ENCODE measurements around the gene MCRIP2. TPM values are rescaled to one million over a fixed set of nuclear protein-coding genes. Genes with fewer than 3 reads are reported as not detected.

MCRIP2 gene
- total RNA-seq, 2 donors from 2014 or later = 12.2 to 42.2 TPM

DNA sequence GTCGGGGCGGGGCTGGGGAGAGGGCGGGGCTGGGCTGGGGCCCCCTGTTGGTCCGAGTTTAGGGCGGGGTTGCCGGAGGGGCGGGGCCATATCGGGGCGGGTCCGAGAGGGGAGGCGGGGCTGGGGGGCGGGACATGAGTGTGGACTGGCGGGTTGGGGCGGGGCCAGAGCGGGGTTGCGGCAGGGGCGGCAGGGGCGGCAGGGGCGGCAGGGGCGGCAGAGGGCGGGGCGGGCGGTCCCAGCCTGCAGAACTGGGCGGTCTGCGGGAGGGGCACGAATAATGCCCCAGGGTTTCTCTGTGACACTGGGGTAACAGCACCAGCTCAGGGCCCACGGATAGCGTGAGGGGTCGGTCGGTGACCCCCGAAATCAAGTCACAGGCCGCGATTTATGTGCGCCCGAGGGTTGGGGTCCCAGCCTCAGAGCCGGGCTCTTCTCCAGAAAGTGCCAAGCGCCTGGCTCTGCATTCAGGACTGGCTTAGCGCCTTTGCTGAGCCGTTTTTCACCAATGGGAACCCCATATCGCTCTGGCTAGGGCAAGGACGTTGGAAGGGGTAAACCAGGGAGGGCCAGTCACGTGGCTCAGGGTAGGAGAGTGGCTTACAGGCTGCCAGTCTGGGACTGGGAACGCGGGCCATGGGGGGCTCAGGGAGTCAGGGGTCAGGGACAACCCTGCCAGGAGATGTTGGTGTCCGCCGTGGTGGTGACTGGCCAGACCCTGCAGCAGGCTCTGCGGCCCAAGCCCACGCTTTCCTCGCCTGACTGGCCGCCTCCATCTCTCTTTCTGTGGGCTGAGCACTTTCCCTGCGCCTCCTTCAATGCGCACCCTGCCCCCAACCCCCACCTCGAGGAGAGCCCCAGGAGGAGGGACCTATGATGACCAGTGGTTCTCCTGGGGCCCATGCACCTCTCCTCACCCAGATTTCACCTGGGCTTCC, 4.3 kb upstream of the MCRIP2 start:
- Histone ChIP-seq H3K27ac (peak overlapping the region; percentile 49 to 93), H3K27me3 (replicated peaks; ENCODE audit: insufficient read depth) (no peaks in the 10 kb centered on the region), H3K4me3 (peak overlapping the region; percentile 84), H3K9me3 (no peaks in the 10 kb centered on the region), H3K36me3 (no peaks in the 10 kb centered on the region), H3K4me1 (ENCODE audit: control insufficient read depth in 1 of 2, low read depth in 2 of 2) (peaks cover 11 to 31% of the 10 kb centered on the region in 2 donors)
- DNase-seq (ENCODE audit: low spot score) (peak; percentile 60), ATAC-seq (ENCODE audit: insufficient number of reproducible peaks, low FRiP score, low read depth) (peak; percentile 74)
- TF ChIP-seq, protein P1, sequence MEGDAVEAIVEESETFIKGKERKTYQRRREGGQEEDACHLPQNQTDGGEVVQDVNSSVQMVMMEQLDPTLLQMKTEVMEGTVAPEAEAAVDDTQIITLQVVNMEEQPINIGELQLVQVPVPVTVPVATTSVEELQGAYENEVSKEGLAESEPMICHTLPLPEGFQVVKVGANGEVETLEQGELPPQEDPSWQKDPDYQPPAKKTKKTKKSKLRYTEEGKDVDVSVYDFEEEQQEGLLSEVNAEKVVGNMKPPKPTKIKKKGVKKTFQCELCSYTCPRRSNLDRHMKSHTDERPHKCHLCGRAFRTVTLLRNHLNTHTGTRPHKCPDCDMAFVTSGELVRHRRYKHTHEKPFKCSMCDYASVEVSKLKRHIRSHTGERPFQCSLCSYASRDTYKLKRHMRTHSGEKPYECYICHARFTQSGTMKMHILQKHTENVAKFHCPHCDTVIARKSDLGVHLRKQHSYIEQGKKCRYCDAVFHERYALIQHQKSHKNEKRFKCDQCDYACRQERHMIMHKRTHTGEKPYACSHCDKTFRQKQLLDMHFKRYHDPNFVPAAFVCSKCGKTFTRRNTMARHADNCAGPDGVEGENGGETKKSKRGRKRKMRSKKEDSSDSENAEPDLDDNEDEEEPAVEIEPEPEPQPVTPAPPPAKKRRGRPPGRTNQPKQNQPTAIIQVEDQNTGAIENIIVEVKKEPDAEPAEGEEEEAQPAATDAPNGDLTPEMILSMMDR (IDR thresholded peaks at IDR 0.05) = no peak

DNA sequence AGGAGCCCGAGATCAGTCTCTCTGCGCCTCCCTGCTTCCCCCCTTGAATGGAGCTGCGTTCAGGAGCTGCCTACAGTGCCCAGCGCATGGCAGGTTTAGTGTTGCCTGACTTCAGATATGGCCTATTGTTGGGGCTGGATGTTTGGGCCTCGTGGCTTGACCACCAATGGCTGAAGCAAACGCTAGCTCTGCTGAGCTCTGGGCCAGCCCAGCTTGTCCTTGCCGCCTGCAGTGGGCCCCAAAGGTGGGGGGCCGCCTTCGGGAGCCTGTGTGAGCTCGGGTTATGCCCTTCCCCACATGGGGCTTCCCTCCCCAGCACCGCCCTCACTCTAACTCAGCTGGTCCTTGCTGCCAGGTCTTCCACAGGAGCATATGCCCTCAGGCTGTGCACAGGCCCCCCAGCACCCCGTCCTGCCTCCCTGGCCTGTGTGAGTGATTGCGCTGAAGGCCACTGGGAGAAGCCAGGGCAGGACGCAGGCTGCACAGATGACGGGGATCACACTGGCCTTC, 3.5 kb upstream of the MCRIP2 start:
- no peak overlapping the region for H3K4me3 ChIP-seq
- ATAC-seq (ENCODE audit: insufficient number of reproducible peaks, low FRiP score, low read depth) = no peak
- H3K27ac ChIP-seq = peak overlapping the region in 1 of 2 donors; percentile 49
- H3K27me3 ChIP-seq (replicated peaks; ENCODE audit: insufficient read depth) = no peaks in the 10 kb centered on the region
- no peaks in the 10 kb centered on the region for H3K36me3 ChIP-seq
- DNase-seq (ENCODE audit: low spot score) = no peak
- H3K9me3 ChIP-seq = no peaks in the 10 kb centered on the region
- H3K4me1 ChIP-seq (ENCODE audit: control insufficient read depth in 1 of 2, low read depth in 2 of 2) = peaks cover 19 to 39% of the 10 kb centered on the region in 2 donors
- TF ChIP-seq, protein P1 (IDR thresholded peaks at IDR 0.05) = no peak

DNA sequence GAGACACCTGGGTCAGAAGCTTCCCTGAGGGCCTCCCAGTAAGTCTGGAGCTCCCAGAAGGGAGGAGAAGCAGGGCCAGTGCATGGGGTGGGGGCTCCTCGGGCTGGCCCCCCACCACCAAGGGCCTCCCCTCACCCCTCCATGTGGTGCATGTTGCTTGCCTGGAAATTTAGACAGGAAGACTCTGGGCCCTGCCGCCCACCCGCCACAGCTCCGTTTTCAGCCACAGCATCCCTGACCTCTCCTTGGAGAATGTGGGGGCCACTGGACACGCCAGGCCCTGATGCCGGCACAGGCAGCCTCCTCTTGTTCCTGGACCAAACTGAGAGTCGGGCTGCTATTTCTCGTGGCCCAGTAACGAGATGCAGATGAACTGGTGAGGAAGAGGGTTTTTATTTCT, 2.8 kb upstream of the MCRIP2 start:
- H3K27ac ChIP-seq = no peak overlapping the region
- peaks cover 20 to 41% of the 10 kb centered on the region in 2 donors for H3K4me1 ChIP-seq (ENCODE audit: control insufficient read depth in 1 of 2, low read depth in 2 of 2)
- DNase-seq (ENCODE audit: low spot score) (no peak), ATAC-seq (ENCODE audit: insufficient number of reproducible peaks, low FRiP score, low read depth) (no peak)
- no peak overlapping the region for H3K4me3 ChIP-seq
- H3K9me3 ChIP-seq = no peaks in the 10 kb centered on the region
- TF ChIP-seq, protein P1 (IDR thresholded peaks at IDR 0.05) = no peak
- H3K36me3 ChIP-seq = no peaks in the 10 kb centered on the region
- no peaks in the 10 kb centered on the region for H3K27me3 ChIP-seq (replicated peaks; ENCODE audit: insufficient read depth)

DNA sequence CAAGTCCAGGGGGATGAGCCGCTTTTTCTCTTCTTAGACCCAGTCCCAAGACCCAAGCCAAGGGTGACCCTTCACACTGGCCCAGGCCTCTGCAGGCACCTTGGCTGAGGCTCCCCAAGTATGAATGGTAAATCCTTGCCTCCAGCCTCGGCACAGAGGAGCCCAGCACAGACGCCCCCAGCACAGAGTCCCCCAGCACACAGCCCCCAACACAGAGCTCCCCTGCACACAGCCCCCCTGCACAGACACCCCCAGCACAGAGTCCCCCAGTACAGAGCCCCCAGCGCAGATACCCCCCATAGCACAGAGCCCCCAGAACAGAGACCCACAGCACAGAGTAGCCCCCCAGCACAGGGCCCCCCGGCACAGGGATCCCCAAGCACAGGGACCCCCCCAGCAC, 1.0 kb upstream of the MCRIP2 start:
- Histone ChIP-seq H3K27me3 (replicated peaks; ENCODE audit: insufficient read depth) (no peaks in the 10 kb centered on the region), H3K27ac (peak overlapping the region in 1 of 2 donors; percentile 52)

More for the DNA sequence above, 1.0 kb upstream of the MCRIP2 start:
- Histone ChIP-seq H3K4me3 (no peak overlapping the region), H3K36me3 (no peaks in the 10 kb centered on the region), H3K4me1 (ENCODE audit: control insufficient read depth in 1 of 2, low read depth in 2 of 2) (peaks cover 11 to 28% of the 10 kb centered on the region in 2 donors), H3K9me3 (no peaks in the 10 kb centered on the region)
- TF ChIP-seq, protein P1 (IDR thresholded peaks at IDR 0.05) = no peak
- DNase-seq (ENCODE audit: low spot score) (no peak), ATAC-seq (ENCODE audit: insufficient number of reproducible peaks, low FRiP score, low read depth) (no peak)

Data from thoracic aorta (tissue), 2 donors.